Measurements from ENCODE around the gene KIF6.

DNA sequence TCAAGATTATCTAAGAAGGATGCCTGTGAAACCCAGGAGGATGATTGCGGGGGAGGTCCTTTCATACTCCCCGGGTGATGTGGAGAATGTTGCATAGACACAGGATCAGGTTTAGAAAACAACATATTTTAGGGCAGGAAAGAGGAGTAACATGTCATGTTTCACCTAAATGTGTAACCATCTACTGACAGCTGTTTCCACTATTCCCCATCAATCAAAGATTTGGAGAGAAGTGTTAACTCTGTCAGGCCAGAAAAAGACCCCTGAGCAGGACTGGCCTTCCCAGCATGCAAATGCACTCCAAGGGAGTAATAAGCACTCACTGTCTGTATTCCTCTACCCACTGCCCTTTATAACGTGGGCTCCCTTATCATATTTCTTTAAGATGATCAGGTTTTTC lies 254.7 kb downstream of the KIF6 start:
- TF ChIP-seq CTCF (IDR thresholded peaks at IDR 0.05): no peak
- TF ChIP-seq EZH2 (IDR thresholded peaks at IDR 0.05; ENCODE audit: borderline replicate concordance, insufficient read depth, low read depth, low read length, poor library complexity, severe bottlenecking): no peak

Measured in B cell (primary cell).